Activated CD4-positive, alpha-beta T cell treated with anti-CD3 and anti-CD28 coated beads, Interleukin-2, amount 10 ng/mL, durations not matched to agents 7 days and 5 days (primary cell): ENCODE data around the gene PTPRT. TPM values are rescaled to one million over a fixed set of nuclear protein-coding genes. Genes with fewer than 3 reads are reported as not detected.

Source experiments
- CTCF ChIA-PET: fragments of 350-600 bp; sonication (Branson Sonifier 250); formaldehyde crosslinking; loops from one replicate; lab custom pipeline; 2021; ENCODE audit warnings: antibody characterized with exemption; lab: Charles Lee
- POLR2A ChIA-PET: fragments of 350-600 bp; sonication (Branson Sonifier 250); formaldehyde crosslinking; loops from one replicate; lab custom pipeline; 2021; ENCODE audit warnings: antibody characterized with exemption; lab: Charles Lee
- DNase-seq: peaks from one replicate; pipeline ENCODE4 v3.0.0-alpha.2; 2020
- H3K27ac Mint-ChIP-seq: one replicate; pipeline ENCODE4 v1.8.0; 2021; ENCODE audit warnings: mild to moderate bottlenecking, moderate library complexity, mixed read lengths
- H3K27me3 Mint-ChIP-seq: one replicate; pipeline ENCODE4 v1.8.0; 2021; ENCODE audit warnings: mixed read lengths
- H3K36me3 Mint-ChIP-seq: one replicate; pipeline ENCODE4 v1.8.0; 2021; ENCODE audit warnings: low read depth, mixed read lengths
- H3K4me1 Mint-ChIP-seq: one replicate; pipeline ENCODE4 v1.8.0; 2021; ENCODE audit warnings: mixed read lengths
- H3K4me3 Mint-ChIP-seq: one replicate; pipeline ENCODE4 v1.8.0; 2021; ENCODE audit warnings: mild to moderate bottlenecking, moderate library complexity, mixed read lengths
- H3K9me3 Mint-ChIP-seq: one replicate; pipeline ENCODE4 v1.8.0; 2021; ENCODE audit warnings: mixed read lengths
- total RNA-seq, 2 experiments: library from RNA; stranded (reverse); gene quantifications; one replicate each; pipeline ENCODE4 v1.2.3, GENCODE V29; 2021

Gene PTPRT
- total RNA-seq, 2 experiments from 2014 or later, result not detected

- Mint-ChIP-seq H3K27ac (no peak overlapping the region), H3K36me3 (no peaks in the 10 kb centered on the region), H3K4me1 (no peaks in the 10 kb centered on the region), H3K9me3 (peaks cover 3% of the 10 kb centered on the region), H3K4me3 (no peak overlapping the region), H3K27me3 (no peaks in the 10 kb centered on the region)
- ChIA-PET POLR2A (no interaction called here), CTCF (no interaction called here)
- no peak for DNase-seq
Measured at GRCh38 chr20:42807876-42808275, 381.8 kb downstream of the PTPRT start.

GRCh38 chr20:42795111-42795695, 394.5 kb downstream of the PTPRT start:
- H3K36me3 Mint-ChIP-seq, result no peaks in the 10 kb centered on the region
- DNase-seq, result no peak
- H3K27me3 Mint-ChIP-seq, result no peaks in the 10 kb centered on the region
- no peak overlapping the region for H3K27ac Mint-ChIP-seq
- CTCF ChIA-PET, result interaction anchor here (0.6 kb wide), 1 partner anchor 476 kb away, joined by 3 read pairs; no protein-coding TSS in a partner anchor
- H3K4me1 Mint-ChIP-seq, result no peaks in the 10 kb centered on the region
- H3K9me3 Mint-ChIP-seq, result peaks cover 2% of the 10 kb centered on the region
- POLR2A ChIA-PET, result no interaction called here
- H3K4me3 Mint-ChIP-seq, result no peak overlapping the region

GRCh38 chr20:42792052-42792451, 397.7 kb downstream of the PTPRT start:
- no peak for DNase-seq
- Mint-ChIP-seq H3K4me3 (no peak overlapping the region), H3K27ac (no peak overlapping the region), H3K36me3 (no peaks in the 10 kb centered on the region), H3K27me3 (no peaks in the 10 kb centered on the region), H3K9me3 (peaks cover 5% of the 10 kb centered on the region), H3K4me1 (no peaks in the 10 kb centered on the region)
- ChIA-PET POLR2A (no interaction called here), CTCF (no interaction called here)

- no peak overlapping the region for H3K4me3 Mint-ChIP-seq
- DNase-seq, result no peak
- POLR2A ChIA-PET, result no interaction called here
- no peaks in the 10 kb centered on the region for H3K4me1 Mint-ChIP-seq
- CTCF ChIA-PET, result no interaction called here
- peaks cover 5% of the 10 kb centered on the region for H3K9me3 Mint-ChIP-seq
- no peaks in the 10 kb centered on the region for H3K36me3 Mint-ChIP-seq
- no peaks in the 10 kb centered on the region for H3K27me3 Mint-ChIP-seq
- H3K27ac Mint-ChIP-seq, result no peak overlapping the region
Measured at GRCh38 chr20:42790111-42790510, 399.6 kb downstream of the PTPRT start.

- Mint-ChIP-seq H3K27ac (no peak overlapping the region), H3K27me3 (no peaks in the 10 kb centered on the region), H3K36me3 (no peaks in the 10 kb centered on the region), H3K4me3 (no peak overlapping the region), H3K9me3 (peaks cover 5% of the 10 kb centered on the region), H3K4me1 (no peaks in the 10 kb centered on the region)
- DNase-seq, result no peak
- ChIA-PET CTCF (no interaction called here), POLR2A (no interaction called here)
Measured at GRCh38 chr20:42788707-42789106, 401.0 kb downstream of the PTPRT start.

- H3K36me3 Mint-ChIP-seq, result no peaks in the 10 kb centered on the region
- no peaks in the 10 kb centered on the region for H3K27me3 Mint-ChIP-seq
- CTCF ChIA-PET, result no interaction called here
- no peak overlapping the region for H3K27ac Mint-ChIP-seq
- POLR2A ChIA-PET, result no interaction called here
- no peaks in the 10 kb centered on the region for H3K4me1 Mint-ChIP-seq
- H3K9me3 Mint-ChIP-seq, result peaks cover 4% of the 10 kb centered on the region
- DNase-seq, result no peak
- no peak overlapping the region for H3K4me3 Mint-ChIP-seq
Measured at GRCh38 chr20:42785041-42785440, 404.7 kb downstream of the PTPRT start.

- no peak for DNase-seq
- Mint-ChIP-seq H3K4me1 (no peaks in the 10 kb centered on the region), H3K9me3 (peaks cover 1% of the 10 kb centered on the region), H3K27me3 (no peaks in the 10 kb centered on the region), H3K27ac (no peak overlapping the region), H3K36me3 (no peaks in the 10 kb centered on the region), H3K4me3 (no peak overlapping the region)
- POLR2A ChIA-PET, result no interaction called here
- CTCF ChIA-PET, result no interaction called here
Measured at GRCh38 chr20:42779216-42779615, 410.5 kb downstream of the PTPRT start.

GRCh38 chr20:42775866-42776265, 413.8 kb downstream of the PTPRT start:
- ChIA-PET CTCF (no interaction called here), POLR2A (no interaction called here)
- H3K36me3 Mint-ChIP-seq, result no peaks in the 10 kb centered on the region
- H3K9me3 Mint-ChIP-seq, result no peaks in the 10 kb centered on the region
- H3K27ac Mint-ChIP-seq, result no peak overlapping the region
- no peaks in the 10 kb centered on the region for H3K27me3 Mint-ChIP-seq
- no peak for DNase-seq
- H3K4me3 Mint-ChIP-seq, result no peak overlapping the region
- H3K4me1 Mint-ChIP-seq, result no peaks in the 10 kb centered on the region

- H3K9me3 Mint-ChIP-seq, result no peaks in the 10 kb centered on the region
- POLR2A ChIA-PET, result no interaction called here
Measured at GRCh38 chr20:42775037-42775436, 414.7 kb downstream of the PTPRT start.

GRCh38 chr20:42763015-42763414, 426.7 kb downstream of the PTPRT start:
- ChIA-PET POLR2A (no interaction called here), CTCF (no interaction called here)
- no peaks in the 10 kb centered on the region for H3K4me1 Mint-ChIP-seq
- H3K36me3 Mint-ChIP-seq, result no peaks in the 10 kb centered on the region
- H3K27ac Mint-ChIP-seq, result no peak overlapping the region
- DNase-seq, result no peak
- H3K27me3 Mint-ChIP-seq, result no peaks in the 10 kb centered on the region
- H3K4me3 Mint-ChIP-seq, result no peak overlapping the region
- H3K9me3 Mint-ChIP-seq, result no peaks in the 10 kb centered on the region

More at GRCh38 chr20:42775037-42775436, 414.7 kb downstream of the PTPRT start:
- H3K27me3 Mint-ChIP-seq, result no peaks in the 10 kb centered on the region
- no peak overlapping the region for H3K27ac Mint-ChIP-seq
- no peaks in the 10 kb centered on the region for H3K4me1 Mint-ChIP-seq
- DNase-seq, result no peak
- CTCF ChIA-PET, result no interaction called here
- no peak overlapping the region for H3K4me3 Mint-ChIP-seq
- H3K36me3 Mint-ChIP-seq, result no peaks in the 10 kb centered on the region

- Mint-ChIP-seq H3K27ac (no peak overlapping the region), H3K9me3 (no peaks in the 10 kb centered on the region), H3K27me3 (no peaks in the 10 kb centered on the region), H3K4me1 (no peaks in the 10 kb centered on the region), H3K36me3 (no peaks in the 10 kb centered on the region), H3K4me3 (no peak overlapping the region)
- ChIA-PET POLR2A (no interaction called here), CTCF (interaction anchor here (0.6 kb wide), 1 partner anchor 24 kb away, joined by 3 read pairs; no protein-coding TSS in a partner anchor)
- DNase-seq, result no peak
Measured at GRCh38 chr20:42756991-42757390, 432.7 kb downstream of the PTPRT start.

- ChIA-PET POLR2A (no interaction called here), CTCF (no interaction called here)
- Mint-ChIP-seq H3K4me3 (no peak overlapping the region), H3K27ac (no peak overlapping the region), H3K36me3 (no peaks in the 10 kb centered on the region), H3K4me1 (no peaks in the 10 kb centered on the region), H3K27me3 (no peaks in the 10 kb centered on the region), H3K9me3 (no peaks in the 10 kb centered on the region)
- no peak for DNase-seq
Measured at GRCh38 chr20:42754706-42755105, 435.0 kb downstream of the PTPRT start.

GRCh38 chr20:42752620-42753019, 437.1 kb downstream of the PTPRT start:
- Mint-ChIP-seq H3K27me3 (no peaks in the 10 kb centered on the region), H3K36me3 (no peaks in the 10 kb centered on the region), H3K4me3 (no peak overlapping the region), H3K27ac (no peak overlapping the region), H3K9me3 (no peaks in the 10 kb centered on the region), H3K4me1 (no peaks in the 10 kb centered on the region)
- no peak for DNase-seq
- CTCF ChIA-PET, result no interaction called here
- POLR2A ChIA-PET, result no interaction called here

- DNase-seq, result no peak
- Mint-ChIP-seq H3K4me3 (no peak overlapping the region), H3K4me1 (no peaks in the 10 kb centered on the region), H3K9me3 (peaks cover 3% of the 10 kb centered on the region), H3K36me3 (no peaks in the 10 kb centered on the region), H3K27me3 (no peaks in the 10 kb centered on the region), H3K27ac (no peak overlapping the region)
- POLR2A ChIA-PET, result no interaction called here
- CTCF ChIA-PET, result no interaction called here
Measured at GRCh38 chr20:42749556-42749955, 440.1 kb downstream of the PTPRT start.
